Activated CD4-positive, alpha-beta T cell treated with anti-CD3 and anti-CD28 coated beads, Interleukin-2, amount 10 ng/mL, durations not matched to agents 7 days and 5 days (primary cell): Measurements from ENCODE around the gene NAA10. TPM values are rescaled to one million over a fixed set of nuclear protein-coding genes. Genes with fewer than 3 reads are reported as not detected.
A peak's percentile ranks its signal among the peaks of the same experiment; 100 is the strongest.

ENCODE experiments used
- CTCF ChIA-PET: fragments of 350-600 bp; sonication (Branson Sonifier 250); formaldehyde crosslinking; loops from one replicate; lab custom pipeline; 2021; ENCODE audit warnings: antibody characterized with exemption; lab: Charles Lee
- POLR2A ChIA-PET: fragments of 350-600 bp; sonication (Branson Sonifier 250); formaldehyde crosslinking; loops from one replicate; lab custom pipeline; 2021; ENCODE audit warnings: antibody characterized with exemption; lab: Charles Lee
- DNase-seq: peaks from one replicate; pipeline ENCODE4 v3.0.0-alpha.2; 2020
- H3K27ac Mint-ChIP-seq: one replicate; pipeline ENCODE4 v1.8.0; 2021; ENCODE audit warnings: mild to moderate bottlenecking, moderate library complexity, mixed read lengths
- H3K27me3 Mint-ChIP-seq: one replicate; pipeline ENCODE4 v1.8.0; 2021; ENCODE audit warnings: mixed read lengths
- H3K36me3 Mint-ChIP-seq: one replicate; pipeline ENCODE4 v1.8.0; 2021; ENCODE audit warnings: low read depth, mixed read lengths
- H3K4me1 Mint-ChIP-seq: one replicate; pipeline ENCODE4 v1.8.0; 2021; ENCODE audit warnings: mixed read lengths
- H3K4me3 Mint-ChIP-seq: one replicate; pipeline ENCODE4 v1.8.0; 2021; ENCODE audit warnings: mild to moderate bottlenecking, moderate library complexity, mixed read lengths
- H3K9me3 Mint-ChIP-seq: one replicate; pipeline ENCODE4 v1.8.0; 2021; ENCODE audit warnings: mixed read lengths
- total RNA-seq, 2 experiments: library from RNA; stranded (reverse); gene quantifications; one replicate each; pipeline ENCODE4 v1.2.3, GENCODE V29; 2021

Gene NAA10
- total RNA-seq, 2 experiments from 2014 or later: 72.9 to 83.2 TPM

- POLR2A ChIA-PET: interaction anchor here (0.9 kb wide), 1 partner anchor 10 kb away, joined by 4 read pairs; no protein-coding TSS in a partner anchor
- CTCF ChIA-PET: interaction anchor here (1.5 to 7.6 kb wide), 3 partner anchors 22 to 47 kb away, joined by 3 to 82 read pairs (median 5); partner anchors contain the start of gene RENBP
These were observed 36.2 kb upstream of the NAA10 start for GRCh38 chrX:153971124-153971449.

GRCh38 chrX:153970357-153971123 lies 35.7 kb upstream of the NAA10 start:
- peak; percentile 56 for DNase-seq
- Mint-ChIP-seq H3K36me3 (peaks cover 34% of the 10 kb centered on the region), H3K9me3 (no peaks in the 10 kb centered on the region)

More at GRCh38 chrX:153971124-153971449, 36.2 kb upstream of the NAA10 start:
- Mint-ChIP-seq H3K27me3 (no peaks in the 10 kb centered on the region), H3K27ac (peak overlapping the region; percentile 100), H3K9me3 (no peaks in the 10 kb centered on the region), H3K4me3 (peak overlapping the region; percentile 100), H3K4me1 (peaks cover 44% of the 10 kb centered on the region), H3K36me3 (peaks cover 32% of the 10 kb centered on the region)
- DNase-seq: peak; percentile 89

GRCh38 chrX:153969904-153970356 lies 35.1 kb upstream of the NAA10 start:
- Mint-ChIP-seq H3K9me3 (no peaks in the 10 kb centered on the region), H3K36me3 (peaks cover 34% of the 10 kb centered on the region), H3K4me1 (peaks cover 47% of the 10 kb centered on the region), H3K4me3 (peak overlapping the region; percentile 100), H3K27me3 (no peaks in the 10 kb centered on the region), H3K27ac (peak overlapping the region; percentile 87)
- ChIA-PET POLR2A (no interaction called here), CTCF (interaction anchor here (1.4 to 7.6 kb wide), 3 partner anchors 10 to 44 kb away, joined by 5 to 82 read pairs (median 6); partner anchors contain the start of genes ARHGAP4 and RENBP)
- DNase-seq: no peak

More at GRCh38 chrX:153970357-153971123, 35.7 kb upstream of the NAA10 start:
- ChIA-PET CTCF (interaction anchor here (1.5 to 7.6 kb wide), 3 partner anchors 22 to 48 kb away, joined by 3 to 82 read pairs (median 5); partner anchors contain the start of gene RENBP), POLR2A (interaction anchor here (0.9 kb wide), 1 partner anchor 11 kb away, joined by 4 read pairs; no protein-coding TSS in a partner anchor)
- Mint-ChIP-seq H3K4me3 (peak overlapping the region; percentile 100), H3K4me1 (peaks cover 44% of the 10 kb centered on the region), H3K27ac (peak overlapping the region; percentile 100), H3K27me3 (no peaks in the 10 kb centered on the region)

GRCh38 chrX:153969125-153969903 lies 34.5 kb upstream of the NAA10 start:
- no peaks in the 10 kb centered on the region for H3K27me3 Mint-ChIP-seq
- H3K9me3 Mint-ChIP-seq: no peaks in the 10 kb centered on the region
- POLR2A ChIA-PET: no interaction called here
- H3K36me3 Mint-ChIP-seq: peaks cover 34% of the 10 kb centered on the region
- H3K4me3 Mint-ChIP-seq: peak overlapping the region; percentile 100
- H3K4me1 Mint-ChIP-seq: peaks cover 41% of the 10 kb centered on the region
- CTCF ChIA-PET: interaction anchor here (0.9 to 7.6 kb wide), 7 partner anchors 9 to 88 kb away, joined by 3 to 82 read pairs (median 5); partner anchors contain the start of genes ARHGAP4 and RENBP
- DNase-seq: no peak
- peak overlapping the region; percentile 87 for H3K27ac Mint-ChIP-seq

- H3K9me3 Mint-ChIP-seq: no peaks in the 10 kb centered on the region
- CTCF ChIA-PET: interaction anchor here (0.9 to 7.6 kb wide), 7 partner anchors 9 to 89 kb away, joined by 3 to 82 read pairs (median 5); partner anchors contain the start of genes ARHGAP4 and RENBP
- POLR2A ChIA-PET: no interaction called here
These were observed 33.9 kb upstream of the NAA10 start for GRCh38 chrX:153968754-153969124.

GRCh38 chrX:153968255-153968654 lies 33.4 kb upstream of the NAA10 start:
- Mint-ChIP-seq H3K36me3 (peaks cover 33% of the 10 kb centered on the region), H3K4me3 (peak overlapping the region; percentile 100), H3K27ac (peak overlapping the region; percentile 90), H3K27me3 (no peaks in the 10 kb centered on the region), H3K4me1 (peaks cover 32% of the 10 kb centered on the region), H3K9me3 (no peaks in the 10 kb centered on the region)
- CTCF ChIA-PET: interaction anchor here (0.6 to 7.6 kb wide), 7 partner anchors 13 to 90 kb away, joined by 3 to 82 read pairs (median 3); partner anchors contain the start of genes ARHGAP4 and RENBP
- no peak for DNase-seq
- POLR2A ChIA-PET: no interaction called here

More at GRCh38 chrX:153968754-153969124, 33.9 kb upstream of the NAA10 start:
- Mint-ChIP-seq H3K36me3 (peaks cover 34% of the 10 kb centered on the region), H3K27ac (peak overlapping the region; percentile 87), H3K4me1 (peaks cover 36% of the 10 kb centered on the region), H3K27me3 (no peaks in the 10 kb centered on the region), H3K4me3 (peak overlapping the region; percentile 100)
- DNase-seq: peak; percentile 33

GRCh38 chrX:153967536-153968224 lies 32.8 kb upstream of the NAA10 start:
- H3K36me3 Mint-ChIP-seq: peaks cover 36% of the 10 kb centered on the region
- DNase-seq: peak; percentile 53
- ChIA-PET CTCF (interaction anchor here (0.6 to 7.6 kb wide), 5 partner anchors 9 to 46 kb away, joined by 3 to 82 read pairs (median 3); partner anchors contain the start of genes ARHGAP4 and RENBP), POLR2A (interaction anchor here (0.6 kb wide), 1 partner anchor 158 kb away, joined by 4 read pairs; no protein-coding TSS in a partner anchor)
- H3K4me3 Mint-ChIP-seq: peak overlapping the region; percentile 100
- H3K27ac Mint-ChIP-seq: peak overlapping the region; percentile 90
- H3K4me1 Mint-ChIP-seq: peaks cover 30% of the 10 kb centered on the region
- no peaks in the 10 kb centered on the region for H3K9me3 Mint-ChIP-seq
- no peaks in the 10 kb centered on the region for H3K27me3 Mint-ChIP-seq

GRCh38 chrX:153966841-153967535 lies 32.2 kb upstream of the NAA10 start:
- Mint-ChIP-seq H3K27ac (peak overlapping the region; percentile 90), H3K27me3 (no peaks in the 10 kb centered on the region), H3K36me3 (peaks cover 40% of the 10 kb centered on the region), H3K9me3 (no peaks in the 10 kb centered on the region), H3K4me3 (peak overlapping the region; percentile 100), H3K4me1 (peaks cover 30% of the 10 kb centered on the region)
- ChIA-PET POLR2A (interaction anchor here (0.6 kb wide), 1 partner anchor 159 kb away, joined by 4 read pairs; no protein-coding TSS in a partner anchor), CTCF (interaction anchor here (0.8 to 7.6 kb wide), 7 partner anchors 9 to 47 kb away, joined by 3 to 82 read pairs (median 3); partner anchors contain the start of genes ARHGAP4 and RENBP)
- DNase-seq: no peak

GRCh38 chrX:153966283-153966688 lies 31.4 kb upstream of the NAA10 start:
- H3K4me1 Mint-ChIP-seq: peaks cover 30% of the 10 kb centered on the region
- peaks cover 42% of the 10 kb centered on the region for H3K36me3 Mint-ChIP-seq
- POLR2A ChIA-PET: no interaction called here
- peak overlapping the region; percentile 100 for H3K4me3 Mint-ChIP-seq
- DNase-seq: no peak
- H3K27ac Mint-ChIP-seq: peak overlapping the region; percentile 90
- no peaks in the 10 kb centered on the region for H3K27me3 Mint-ChIP-seq
- CTCF ChIA-PET: interaction anchor here (0.9 to 7.6 kb wide), 6 partner anchors 10 to 47 kb away, joined by 3 to 82 read pairs (median 4); partner anchors contain the start of gene RENBP
- H3K9me3 Mint-ChIP-seq: no peaks in the 10 kb centered on the region

- POLR2A ChIA-PET: no interaction called here
- Mint-ChIP-seq H3K27me3 (no peaks in the 10 kb centered on the region), H3K4me1 (peaks cover 30% of the 10 kb centered on the region), H3K27ac (peak overlapping the region; percentile 25), H3K9me3 (no peaks in the 10 kb centered on the region), H3K4me3 (no peak overlapping the region), H3K36me3 (peaks cover 46% of the 10 kb centered on the region)
- no peak for DNase-seq
- CTCF ChIA-PET: interaction anchor here (0.6 to 7.6 kb wide), 3 partner anchors 16 to 1007 kb away, joined by 3 to 82 read pairs (median 3); partner anchors contain the start of gene RENBP
These were observed 30.6 kb upstream of the NAA10 start for GRCh38 chrX:153965406-153965805.

GRCh38 chrX:153964105-153964504 lies 29.3 kb upstream of the NAA10 start:
- ChIA-PET POLR2A (no interaction called here), CTCF (interaction anchor here (0.9 to 7.6 kb wide), 3 partner anchors 15 to 50 kb away, joined by 4 to 82 read pairs (median 4); partner anchors contain the start of gene RENBP)
- no peak for DNase-seq
- H3K4me3 Mint-ChIP-seq: no peak overlapping the region
- H3K9me3 Mint-ChIP-seq: no peaks in the 10 kb centered on the region
- H3K27me3 Mint-ChIP-seq: no peaks in the 10 kb centered on the region
- no peak overlapping the region for H3K27ac Mint-ChIP-seq
- H3K36me3 Mint-ChIP-seq: peaks cover 46% of the 10 kb centered on the region
- H3K4me1 Mint-ChIP-seq: peaks cover 30% of the 10 kb centered on the region
